Spinal cord (tissue), 4 donors: ENCODE data around the gene ATP10A. TPM values are rescaled to one million over a fixed set of nuclear protein-coding genes. Genes with fewer than 3 reads are reported as not detected.

Experiments
- polyA plus RNA-seq, 2 donors: library from polyadenylated mRNA; unstranded; fragments of 120-200 nt; gene quantifications; one replicate each; pipeline ENCODE4 v1.2.1, GENCODE V29; 2013; ENCODE audit not compliant: insufficient read length in 2 of 2
- small RNA-seq: library from RNA; depleted of rRNA; stranded (forward); fragments of <200 nt; gene quantifications from one replicate; pipeline ENCODE3, GENCODE V24; 2014; ENCODE audit warnings: low replicate concordance
- total RNA-seq, 2 donors: library from RNA; depleted of rRNA in 1 of 2; stranded (reverse); fragments of 120-200 nt in 1 of 2; fragments of >200 nt in 1 of 2; gene quantifications; one replicate each; pipeline versions ENCODE4 v1.2.3 to v1.2.4, GENCODE V29; 2013 to 2014

ATP10A gene
- total and polyA plus RNA-seq, 4 donors, result 3.6 to 5.4 (median 4.4) TPM

Small RNA genes within 50 kb of the gene (small RNA-seq; reads per million reads assigned to genes)
- gene MIR4715, result not detected
- not detected for gene RNA5SP390
